ENCODE measurements around the gene GPN3. TPM values are rescaled to one million over a fixed set of nuclear protein-coding genes. Genes with fewer than 3 reads are reported as not detected.

The GPN3 gene
- total and polyA plus RNA-seq, 2 of the 13 experiments (the other 11 are each of a cell fraction or from before 2014, with no cell fraction given) = 28.7 to 29.5 TPM

- peak; percentile 81 for TF ChIP-seq ZFX (CRISPR knock-in tag; IDR thresholded peaks at IDR 0.05; ENCODE audit: low read depth)
- no peak for TF ChIP-seq ZNF326 (CRISPR knock-in tag; IDR thresholded peaks at IDR 0.05; ENCODE audit: borderline replicate concordance)
- TF ChIP-seq FOXA1 (IDR thresholded peaks at IDR 0.05) = no peak
- TF ChIP-seq FOXA1 (CRISPR knock-in tag; IDR thresholded peaks at IDR 0.05) = 0 out of 2 replicates have a peak, but pooled peaks have one; percentile 21
- peak; percentile 52; the same call in 1 of the 2 replicates for TF ChIP-seq ZNF556 (CRISPR knock-in tag; IDR thresholded peaks at IDR 0.05; ENCODE audit: borderline replicate concordance)
- peak; percentile 94 for TF ChIP-seq GATAD1 (CRISPR knock-in tag; IDR thresholded peaks at IDR 0.05)
- no peak for TF ChIP-seq ZNF589 (CRISPR knock-in tag; conservative IDR thresholded peaks at IDR 0.05)
- TF ChIP-seq ZNF12 (CRISPR knock-in tag; IDR thresholded peaks at IDR 0.05) = no peak
- TF ChIP-seq FUBP1 (CRISPR knock-in tag; IDR thresholded peaks at IDR 0.05; ENCODE audit: borderline replicate concordance) = no peak
- TF ChIP-seq ATF4 (CRISPR knock-in tag; IDR thresholded peaks at IDR 0.05) = peak in 1 of 2 experiments; percentile 59; a peak in 1 of 4 replicates
- TF ChIP-seq BCL6 (CRISPR knock-in tag; IDR thresholded peaks at IDR 0.05) = peak; percentile 38; the same call in 1 of the 2 replicates
- TF ChIP-seq KLF16 (CRISPR knock-in tag; IDR thresholded peaks at IDR 0.05) = peak in 1 of 2 experiments; percentile 52; a peak in 1 of 4 replicates
- no peak for TF ChIP-seq GATA4 (IDR thresholded peaks at IDR 0.05; ENCODE audit: borderline replicate concordance, low read depth)
- TF ChIP-seq HDAC6 (IDR thresholded peaks at IDR 0.05; ENCODE audit: low read depth, low read length) = no peak
- TF ChIP-seq SOX5 (CRISPR knock-in tag; IDR thresholded peaks at IDR 0.05; ENCODE audit: borderline replicate concordance) = 0 out of 2 replicates have a peak, but pooled peaks have one; percentile 29
- TF ChIP-seq, protein P1, sequence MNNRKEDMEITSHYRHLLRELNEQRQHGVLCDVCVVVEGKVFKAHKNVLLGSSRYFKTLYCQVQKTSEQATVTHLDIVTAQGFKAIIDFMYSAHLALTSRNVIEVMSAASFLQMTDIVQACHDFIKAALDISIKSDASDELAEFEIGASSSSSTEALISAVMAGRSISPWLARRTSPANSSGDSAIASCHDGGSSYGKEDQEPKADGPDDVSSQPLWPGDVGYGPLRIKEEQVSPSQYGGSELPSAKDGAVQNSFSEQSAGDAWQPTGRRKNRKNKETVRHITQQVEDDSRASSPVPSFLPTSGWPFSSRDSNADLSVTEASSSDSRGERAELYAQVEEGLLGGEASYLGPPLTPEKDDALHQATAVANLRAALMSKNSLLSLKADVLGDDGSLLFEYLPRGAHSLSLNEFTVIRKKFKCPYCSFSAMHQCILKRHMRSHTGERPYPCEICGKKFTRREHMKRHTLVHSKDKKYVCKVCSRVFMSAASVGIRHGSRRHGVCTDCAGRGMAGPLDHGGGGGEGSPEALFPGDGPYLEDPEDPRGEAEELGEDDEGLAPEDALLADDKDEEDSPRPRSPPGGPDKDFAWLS (CRISPR knock-in tag; IDR thresholded peaks at IDR 0.05; ENCODE audit: borderline replicate concordance) = no peak
- TF ChIP-seq JDP2 (CRISPR knock-in tag; IDR thresholded peaks at IDR 0.05; ENCODE audit: borderline replicate concordance) = no peak
- TF ChIP-seq TMF1 (CRISPR knock-in tag; IDR thresholded peaks at IDR 0.05; ENCODE audit: low read depth) = 0 out of 2 replicates have a peak, but pooled peaks have one; percentile 15
- TF ChIP-seq FOSL2 (CRISPR knock-in tag; IDR thresholded peaks at IDR 0.05) = peak; percentile 10; the same call in 1 of the 2 replicates
- peak; percentile 79 for TF ChIP-seq SALL1 (CRISPR knock-in tag; IDR thresholded peaks at IDR 0.05)
- TF ChIP-seq ZNF570 (CRISPR knock-in tag; IDR thresholded peaks at IDR 0.05; ENCODE audit: borderline replicate concordance) = no peak
- 0 out of 2 replicates have a peak, but pooled peaks have one; percentile 15 for TF ChIP-seq ZNF232 (CRISPR knock-in tag; IDR thresholded peaks at IDR 0.05; ENCODE audit: borderline replicate concordance)
- no peak for TF ChIP-seq ZNF251 (CRISPR knock-in tag; IDR thresholded peaks at IDR 0.05)
- TF ChIP-seq HMG20A (CRISPR knock-in tag; IDR thresholded peaks at IDR 0.05; ENCODE audit: borderline replicate concordance) = 0 out of 2 replicates have a peak, but pooled peaks have one; percentile 21
- peak; percentile 67 for TF ChIP-seq PHF5A (CRISPR knock-in tag; IDR thresholded peaks at IDR 0.05; ENCODE audit: low read depth, unreplicated experiment)
- TF ChIP-seq EEA1 (CRISPR knock-in tag; IDR thresholded peaks at IDR 0.05; ENCODE audit: borderline replicate concordance) = peak; percentile 12; the same call in 1 of the 2 replicates
Measured at GRCh38 chr12:110449799-110450497, 18.1 kb downstream of the GPN3 start, which contains the start of gene ARPC3 (continued).

Data from HepG2 (cell line).